ENCODE results near the gene MYOCD. TPM values are rescaled to one million over a fixed set of nuclear protein-coding genes. Genes with fewer than 3 reads are reported as not detected.

Gene MYOCD
- total RNA-seq, 1 donor from 2014 or later, result 8.7 TPM

GRCh38 chr17:12727881-12728280 is 62.2 kb downstream of the MYOCD start:
- Mint-ChIP-seq H3K27me3 (peaks cover 5% of the 10 kb centered on the region), H3K27ac (no peak overlapping the region), H3K9me3 (no peaks in the 10 kb centered on the region), H3K4me1 (no peaks in the 10 kb centered on the region), H3K4me3 (no peak overlapping the region), H3K36me3 (ENCODE audit: low read depth) (no peaks in the 10 kb centered on the region)
- no peak for DNase-seq
- TF ChIP-seq CTCF (IDR thresholded peaks at IDR 0.05), result no peak
- ChIA-PET POLR2A (no interaction called here), CTCF (no interaction called here)
- intact Hi-C loops (cut with micrococcal nuclease), result no loop called here
- no peak for ATAC-seq (ENCODE audit: low read depth)

GRCh38 chr17:12729086-12729485 is 63.4 kb downstream of the MYOCD start:
- TF ChIP-seq CTCF (IDR thresholded peaks at IDR 0.05), result no peak
- Mint-ChIP-seq H3K4me1 (no peaks in the 10 kb centered on the region), H3K4me3 (no peak overlapping the region), H3K36me3 (ENCODE audit: low read depth) (no peaks in the 10 kb centered on the region), H3K27me3 (peaks cover 5% of the 10 kb centered on the region), H3K27ac (no peak overlapping the region), H3K9me3 (no peaks in the 10 kb centered on the region)
- ATAC-seq (ENCODE audit: low read depth) (no peak), DNase-seq (no peak)
- intact Hi-C loops (cut with micrococcal nuclease), result no loop called here
- ChIA-PET POLR2A (no interaction called here), CTCF (no interaction called here)

- ChIA-PET CTCF (interaction anchor here (1.0 kb wide), 1 partner anchor 12 kb away, joined by 3 read pairs; no protein-coding TSS in a partner anchor), POLR2A (no interaction called here)
- no peak for DNase-seq
- Mint-ChIP-seq H3K4me3 (no peak overlapping the region), H3K27me3 (peaks cover 5% of the 10 kb centered on the region), H3K27ac (no peak overlapping the region), H3K9me3 (no peaks in the 10 kb centered on the region), H3K4me1 (no peaks in the 10 kb centered on the region), H3K36me3 (ENCODE audit: low read depth) (no peaks in the 10 kb centered on the region)
- intact Hi-C loops (cut with micrococcal nuclease), result no loop called here
- TF ChIP-seq CTCF (IDR thresholded peaks at IDR 0.05), result no peak
- ATAC-seq (ENCODE audit: low read depth), result no peak
Measured at GRCh38 chr17:12730421-12730820, 64.7 kb downstream of the MYOCD start.

GRCh38 chr17:12730931-12731521 is 65.3 kb downstream of the MYOCD start:
- Mint-ChIP-seq H3K4me3 (no peak overlapping the region), H3K36me3 (ENCODE audit: low read depth) (no peaks in the 10 kb centered on the region), H3K27ac (no peak overlapping the region), H3K4me1 (no peaks in the 10 kb centered on the region), H3K9me3 (no peaks in the 10 kb centered on the region), H3K27me3 (peaks cover 5% of the 10 kb centered on the region)
- intact Hi-C loops (cut with micrococcal nuclease), result no loop called here
- no peak for ATAC-seq (ENCODE audit: low read depth)
- ChIA-PET CTCF (interaction anchor here (1.0 kb wide), 1 partner anchor 11 kb away, joined by 3 read pairs; no protein-coding TSS in a partner anchor), POLR2A (no interaction called here)
- no peak for DNase-seq
- no peak for TF ChIP-seq CTCF (IDR thresholded peaks at IDR 0.05)

GRCh38 chr17:12731839-12732238 is 66.1 kb downstream of the MYOCD start:
- Mint-ChIP-seq H3K4me3 (no peak overlapping the region), H3K36me3 (ENCODE audit: low read depth) (no peaks in the 10 kb centered on the region), H3K4me1 (no peaks in the 10 kb centered on the region), H3K9me3 (no peaks in the 10 kb centered on the region), H3K27ac (no peak overlapping the region), H3K27me3 (peaks cover 5% of the 10 kb centered on the region)
- no peak for ATAC-seq (ENCODE audit: low read depth)
- DNase-seq, result no peak
- no peak for TF ChIP-seq CTCF (IDR thresholded peaks at IDR 0.05)
- ChIA-PET CTCF (no interaction called here), POLR2A (no interaction called here)
- intact Hi-C loops (cut with micrococcal nuclease), result no loop called here
